Panc1 (cell line): ENCODE results near the gene MKLN1.

Experiments used
- POLR2AphosphoS5 ChIP-seq: IDR thresholded peaks from 2 replicates; pipeline ENCODE4 v1.6.1; 2012; ENCODE audit warnings: mild to moderate bottlenecking, low read depth, low read length, moderate library complexity
- TF ChIP-seq, protein P1 (sequence below): fragments of 450-650 bp; IDR thresholded peaks from 2 replicates; pipeline ENCODE4 v1.5.1; 2017; ENCODE audit warnings: mild to moderate bottlenecking
- TF ChIP-seq, protein P2 (sequence below), 2 experiments: IDR thresholded peaks; 2 replicates each; pipeline ENCODE4 v1.6.1; 2011 to 2012; ENCODE audit warnings: low read depth in 2 of 2, control low read depth in 1 of 2, low read length in 1 of 2, mild to moderate bottlenecking in 1 of 2, moderate library complexity in 1 of 2; ENCODE audit not compliant: insufficient read depth in 1 of 2

DNA sequence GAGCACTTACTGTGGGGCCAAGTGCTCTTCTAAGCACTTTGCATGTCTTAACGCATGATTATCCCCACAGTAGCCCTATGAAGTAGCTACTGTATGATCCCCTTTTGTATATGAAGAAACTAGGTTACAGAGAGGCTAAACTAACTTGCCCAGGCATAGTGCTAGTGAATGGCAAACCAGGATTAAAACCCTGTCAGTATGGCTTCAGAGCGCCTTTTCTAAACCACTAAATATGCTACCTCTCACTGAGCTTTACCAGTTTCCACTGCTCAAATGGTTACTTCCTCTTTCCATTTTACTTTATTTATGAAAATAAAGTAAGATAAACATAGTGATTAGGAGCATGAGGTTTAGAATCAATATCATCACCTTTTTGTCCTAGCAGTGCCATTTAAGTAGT lies 155.1 kb downstream of the MKLN1 start:
- TF ChIP-seq POLR2AphosphoS5 = no peak
- TF ChIP-seq, protein P1, sequence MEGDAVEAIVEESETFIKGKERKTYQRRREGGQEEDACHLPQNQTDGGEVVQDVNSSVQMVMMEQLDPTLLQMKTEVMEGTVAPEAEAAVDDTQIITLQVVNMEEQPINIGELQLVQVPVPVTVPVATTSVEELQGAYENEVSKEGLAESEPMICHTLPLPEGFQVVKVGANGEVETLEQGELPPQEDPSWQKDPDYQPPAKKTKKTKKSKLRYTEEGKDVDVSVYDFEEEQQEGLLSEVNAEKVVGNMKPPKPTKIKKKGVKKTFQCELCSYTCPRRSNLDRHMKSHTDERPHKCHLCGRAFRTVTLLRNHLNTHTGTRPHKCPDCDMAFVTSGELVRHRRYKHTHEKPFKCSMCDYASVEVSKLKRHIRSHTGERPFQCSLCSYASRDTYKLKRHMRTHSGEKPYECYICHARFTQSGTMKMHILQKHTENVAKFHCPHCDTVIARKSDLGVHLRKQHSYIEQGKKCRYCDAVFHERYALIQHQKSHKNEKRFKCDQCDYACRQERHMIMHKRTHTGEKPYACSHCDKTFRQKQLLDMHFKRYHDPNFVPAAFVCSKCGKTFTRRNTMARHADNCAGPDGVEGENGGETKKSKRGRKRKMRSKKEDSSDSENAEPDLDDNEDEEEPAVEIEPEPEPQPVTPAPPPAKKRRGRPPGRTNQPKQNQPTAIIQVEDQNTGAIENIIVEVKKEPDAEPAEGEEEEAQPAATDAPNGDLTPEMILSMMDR = no peak
- TF ChIP-seq, protein P2, sequence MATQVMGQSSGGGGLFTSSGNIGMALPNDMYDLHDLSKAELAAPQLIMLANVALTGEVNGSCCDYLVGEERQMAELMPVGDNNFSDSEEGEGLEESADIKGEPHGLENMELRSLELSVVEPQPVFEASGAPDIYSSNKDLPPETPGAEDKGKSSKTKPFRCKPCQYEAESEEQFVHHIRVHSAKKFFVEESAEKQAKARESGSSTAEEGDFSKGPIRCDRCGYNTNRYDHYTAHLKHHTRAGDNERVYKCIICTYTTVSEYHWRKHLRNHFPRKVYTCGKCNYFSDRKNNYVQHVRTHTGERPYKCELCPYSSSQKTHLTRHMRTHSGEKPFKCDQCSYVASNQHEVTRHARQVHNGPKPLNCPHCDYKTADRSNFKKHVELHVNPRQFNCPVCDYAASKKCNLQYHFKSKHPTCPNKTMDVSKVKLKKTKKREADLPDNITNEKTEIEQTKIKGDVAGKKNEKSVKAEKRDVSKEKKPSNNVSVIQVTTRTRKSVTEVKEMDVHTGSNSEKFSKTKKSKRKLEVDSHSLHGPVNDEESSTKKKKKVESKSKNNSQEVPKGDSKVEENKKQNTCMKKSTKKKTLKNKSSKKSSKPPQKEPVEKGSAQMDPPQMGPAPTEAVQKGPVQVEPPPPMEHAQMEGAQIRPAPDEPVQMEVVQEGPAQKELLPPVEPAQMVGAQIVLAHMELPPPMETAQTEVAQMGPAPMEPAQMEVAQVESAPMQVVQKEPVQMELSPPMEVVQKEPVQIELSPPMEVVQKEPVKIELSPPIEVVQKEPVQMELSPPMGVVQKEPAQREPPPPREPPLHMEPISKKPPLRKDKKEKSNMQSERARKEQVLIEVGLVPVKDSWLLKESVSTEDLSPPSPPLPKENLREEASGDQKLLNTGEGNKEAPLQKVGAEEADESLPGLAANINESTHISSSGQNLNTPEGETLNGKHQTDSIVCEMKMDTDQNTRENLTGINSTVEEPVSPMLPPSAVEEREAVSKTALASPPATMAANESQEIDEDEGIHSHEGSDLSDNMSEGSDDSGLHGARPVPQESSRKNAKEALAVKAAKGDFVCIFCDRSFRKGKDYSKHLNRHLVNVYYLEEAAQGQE (IDR thresholded peaks at IDR 0.05; ENCODE audit: insufficient read depth in 1 of 2, low read depth in 2 of 2, low read length in 1 of 2) = no peak
